ENCODE results near the gene PDXDC1.
"Not testable (repeated sequence)": the region's sequence is repeated elsewhere in the genome, so short reads cannot be mapped to it uniquely, and the experiment has no call there.

Gene PDXDC1

GRCh38 chr16:15163055-15163454, 188.2 kb downstream of the PDXDC1 start:
- DNase-seq (ENCODE audit: low read depth) = not testable (repeated sequence)

GRCh38 chr16:15166177-15166576, 191.4 kb downstream of the PDXDC1 start:
- not testable (repeated sequence) for DNase-seq (ENCODE audit: low read depth)

- DNase-seq (ENCODE audit: low read depth) = not testable (repeated sequence)
Measured at GRCh38 chr16:15168303-15168702, 193.5 kb downstream of the PDXDC1 start.

GRCh38 chr16:15168953-15169652, 194.3 kb downstream of the PDXDC1 start:
- DNase-seq (ENCODE audit: low read depth) = not testable (repeated sequence)

GRCh38 chr16:15179909-15180308, 205.1 kb downstream of the PDXDC1 start:
- not testable (repeated sequence) for DNase-seq (ENCODE audit: low read depth)

GRCh38 chr16:15180946-15181345, 206.1 kb downstream of the PDXDC1 start:
- not testable (repeated sequence) for DNase-seq (ENCODE audit: low read depth)

- DNase-seq (ENCODE audit: low read depth) = not testable (repeated sequence)
Measured at GRCh38 chr16:15184000-15184399, 209.2 kb downstream of the PDXDC1 start.

All from GM04504 (cell line).